Activated CD4-positive, alpha-beta memory T cell treated with anti-CD3 and anti-CD28 coated beads, Interleukin-2, amount 10 ng/mL, durations not matched to agents 7 days and 5 days (primary cell): ENCODE measurements around the gene GALNT18. TPM values are rescaled to one million over a fixed set of nuclear protein-coding genes. Genes with fewer than 3 reads are reported as not detected.

Experiments
- CTCF ChIA-PET: fragments of 350-600 bp; sonication (Branson Sonifier 250); formaldehyde crosslinking; loops from one replicate; lab custom pipeline; 2021; ENCODE audit warnings: antibody characterized with exemption, inconsistent platforms; lab: Charles Lee
- POLR2A ChIA-PET: fragments of 350-600 bp; sonication (Branson Sonifier 250); formaldehyde crosslinking; loops from one replicate; lab custom pipeline; 2021; ENCODE audit warnings: antibody characterized with exemption; lab: Charles Lee
- DNase-seq: peaks from one replicate; pipeline ENCODE4 v3.0.0-alpha.2; 2020
- H3K27ac Mint-ChIP-seq: one replicate; pipeline ENCODE4 v1.8.0; 2021; ENCODE audit warnings: mild to moderate bottlenecking, mixed read lengths
- H3K27me3 Mint-ChIP-seq: one replicate; pipeline ENCODE4 v1.8.0; 2021; ENCODE audit warnings: mixed read lengths
- H3K36me3 Mint-ChIP-seq: one replicate; pipeline ENCODE4 v1.8.0; 2021; ENCODE audit warnings: low read depth, mixed read lengths
- H3K4me1 Mint-ChIP-seq: one replicate; pipeline ENCODE4 v1.8.0; 2021; ENCODE audit warnings: mixed read lengths
- H3K4me3 Mint-ChIP-seq: one replicate; pipeline ENCODE4 v1.8.0; 2021; ENCODE audit warnings: mild to moderate bottlenecking, mixed read lengths
- H3K9me3 Mint-ChIP-seq: one replicate; pipeline ENCODE4 v1.8.0; 2021; ENCODE audit warnings: mixed read lengths
- total RNA-seq, 2 experiments: library from RNA; stranded (reverse); gene quantifications; one replicate each; pipeline ENCODE4 v1.2.3, GENCODE V29; 2021

The GALNT18 gene
- total RNA-seq, 2 experiments from 2014 or later = 0.60 to 0.93 TPM

DNA sequence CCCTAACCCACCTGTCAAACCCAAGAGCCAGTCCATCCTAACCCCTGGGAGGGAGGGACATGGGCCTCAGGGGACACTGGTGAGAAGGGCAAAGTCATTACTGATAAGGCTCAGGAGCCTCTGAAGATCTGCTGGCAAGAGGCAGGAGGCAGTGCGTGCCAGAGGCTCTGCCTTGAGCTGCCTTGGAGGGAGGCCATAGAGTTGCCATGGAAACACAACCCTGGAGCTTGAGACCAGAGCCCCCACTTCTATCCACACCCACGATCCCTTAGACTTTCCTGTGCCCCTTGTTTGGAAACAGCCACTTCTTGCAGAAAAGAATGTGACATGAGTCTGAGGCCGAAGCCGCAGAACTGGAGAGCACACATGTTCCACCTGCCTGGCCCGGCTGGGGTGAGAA lies 179.0 kb downstream of the GALNT18 start:
- Mint-ChIP-seq H3K36me3 (no peaks in the 10 kb centered on the region), H3K27ac (no peak overlapping the region), H3K27me3 (no peaks in the 10 kb centered on the region), H3K9me3 (no peaks in the 10 kb centered on the region), H3K4me3 (no peak overlapping the region), H3K4me1 (peaks cover 3% of the 10 kb centered on the region)
- DNase-seq = no peak
- ChIA-PET POLR2A (no interaction called here), CTCF (no interaction called here)

DNA sequence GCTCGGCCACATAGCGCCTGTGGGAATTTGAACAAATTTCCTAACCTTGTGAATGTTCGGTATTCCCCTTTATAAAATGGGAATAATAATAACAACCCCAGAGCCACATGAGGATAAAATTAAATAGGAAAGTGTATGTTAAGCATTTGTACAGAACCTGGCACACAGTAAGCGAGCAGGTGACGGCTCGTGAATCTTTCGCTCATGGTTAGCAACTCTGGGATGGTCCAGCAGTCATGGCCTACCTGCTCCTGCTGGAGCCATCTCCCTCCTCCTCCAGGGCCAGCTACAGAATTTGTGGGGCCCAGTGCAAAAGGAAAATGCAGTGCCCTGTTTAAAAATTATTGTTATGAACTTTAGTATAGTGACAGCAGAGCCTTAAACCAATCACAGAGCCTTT lies 180.3 kb downstream of the GALNT18 start:
- H3K27me3 Mint-ChIP-seq = no peaks in the 10 kb centered on the region
- CTCF ChIA-PET = no interaction called here
- DNase-seq = no peak
- no peaks in the 10 kb centered on the region for H3K36me3 Mint-ChIP-seq
- H3K4me3 Mint-ChIP-seq = no peak overlapping the region
- H3K4me1 Mint-ChIP-seq = no peaks in the 10 kb centered on the region
- no peaks in the 10 kb centered on the region for H3K9me3 Mint-ChIP-seq
- POLR2A ChIA-PET = no interaction called here
- H3K27ac Mint-ChIP-seq = no peak overlapping the region

DNA sequence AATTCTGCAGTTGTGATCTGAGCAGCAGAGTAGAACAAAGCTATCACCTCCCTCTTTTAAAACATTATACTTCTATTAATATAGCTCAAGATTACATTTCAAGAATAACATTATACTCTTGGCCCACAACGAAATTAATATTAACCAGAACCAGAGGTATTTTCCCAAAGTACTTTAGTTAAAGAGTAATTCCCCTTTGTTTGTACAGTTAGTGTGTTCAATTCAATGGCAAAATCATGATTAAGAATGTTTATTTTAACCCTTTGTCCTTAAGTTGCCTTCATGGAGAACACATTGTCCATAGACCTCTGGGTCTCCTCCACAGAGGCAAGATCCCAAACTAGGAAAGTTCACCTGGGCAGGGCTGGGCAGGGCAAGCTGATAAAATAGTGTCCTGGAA lies 180.7 kb downstream of the GALNT18 start:
- Mint-ChIP-seq H3K4me3 (no peak overlapping the region), H3K4me1 (no peaks in the 10 kb centered on the region), H3K36me3 (no peaks in the 10 kb centered on the region), H3K9me3 (no peaks in the 10 kb centered on the region), H3K27ac (no peak overlapping the region), H3K27me3 (no peaks in the 10 kb centered on the region)
- POLR2A ChIA-PET = no interaction called here
- no peak for DNase-seq
- CTCF ChIA-PET = no interaction called here

DNA sequence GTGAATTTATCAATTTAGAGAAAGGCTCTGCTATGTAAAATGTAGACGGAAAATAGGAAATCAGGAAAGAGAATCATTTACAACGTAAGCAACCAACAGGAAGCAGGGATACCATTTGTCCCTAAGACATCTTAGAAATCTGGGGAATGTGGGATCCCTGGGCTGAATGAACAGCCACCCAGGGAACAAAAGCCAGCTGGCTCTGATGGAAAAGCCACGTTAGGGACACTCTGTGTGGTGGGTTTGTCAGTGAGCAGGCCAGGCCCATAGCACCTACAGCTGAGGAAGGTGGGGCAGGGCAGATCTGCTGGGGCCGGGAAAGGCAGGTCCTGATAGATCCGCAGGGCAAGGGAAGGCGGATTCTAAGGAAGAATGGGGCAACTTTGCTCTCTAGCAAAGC lies 181.7 kb downstream of the GALNT18 start:
- H3K4me3 Mint-ChIP-seq = no peak overlapping the region
- H3K4me1 Mint-ChIP-seq = no peaks in the 10 kb centered on the region
- H3K27ac Mint-ChIP-seq = no peak overlapping the region
- no peaks in the 10 kb centered on the region for H3K27me3 Mint-ChIP-seq
- no peaks in the 10 kb centered on the region for H3K9me3 Mint-ChIP-seq
- ChIA-PET POLR2A (no interaction called here), CTCF (no interaction called here)
- H3K36me3 Mint-ChIP-seq = no peaks in the 10 kb centered on the region
- DNase-seq = no peak

DNA sequence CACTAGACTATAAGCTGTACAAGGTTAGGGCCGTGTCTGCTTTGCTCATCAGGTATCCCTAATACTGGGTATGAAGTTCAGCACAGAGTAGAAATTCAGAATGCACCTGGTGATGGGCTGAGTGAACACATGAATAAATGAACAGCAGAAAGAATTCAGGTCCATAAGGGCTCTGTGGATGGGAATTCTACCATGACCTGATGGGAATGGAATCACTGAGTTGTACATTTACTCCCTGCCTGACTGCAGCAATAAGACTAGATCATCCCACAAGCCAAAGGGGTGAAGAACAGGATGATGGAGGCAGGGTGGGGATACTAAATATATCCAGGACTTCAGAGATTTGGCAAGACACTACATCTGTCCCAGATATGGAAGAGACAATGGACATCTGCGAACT lies 182.2 kb downstream of the GALNT18 start:
- POLR2A ChIA-PET = no interaction called here

DNA sequence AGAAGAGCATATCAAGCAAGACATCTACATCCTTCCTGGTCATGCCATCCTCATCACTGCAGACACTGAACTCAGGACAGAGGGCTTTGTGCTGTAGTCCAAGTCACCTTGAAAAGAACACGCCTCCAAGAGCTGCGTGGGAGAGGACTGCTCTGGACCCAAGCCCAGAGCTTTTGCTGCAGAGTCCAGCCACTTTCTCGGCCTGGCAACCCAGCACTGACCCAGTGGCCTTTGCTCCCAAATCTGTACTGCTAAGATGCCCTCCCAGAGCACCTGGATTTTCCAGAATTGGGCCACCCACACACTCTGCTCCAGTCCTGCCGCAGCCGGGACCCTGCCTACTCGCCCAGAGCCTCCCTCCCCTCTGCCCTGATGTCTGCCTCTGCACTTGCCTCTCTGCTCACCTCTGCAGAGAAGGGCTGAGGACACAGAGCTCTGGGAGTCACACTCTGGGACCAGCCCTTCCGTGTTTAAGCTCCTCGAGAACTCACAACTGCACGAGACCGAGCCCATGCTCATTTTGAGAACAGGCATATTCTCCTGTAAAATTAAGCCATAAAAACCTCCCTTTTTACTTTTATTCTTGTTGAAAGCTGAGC lies 185.0 kb downstream of the GALNT18 start:
- H3K27me3 Mint-ChIP-seq = no peaks in the 10 kb centered on the region

More for the DNA sequence above, 182.2 kb downstream of the GALNT18 start:
- Mint-ChIP-seq H3K27me3 (no peaks in the 10 kb centered on the region), H3K36me3 (no peaks in the 10 kb centered on the region), H3K4me3 (no peak overlapping the region), H3K27ac (no peak overlapping the region), H3K4me1 (no peaks in the 10 kb centered on the region), H3K9me3 (no peaks in the 10 kb centered on the region)
- CTCF ChIA-PET = no interaction called here
- DNase-seq = no peak

DNA sequence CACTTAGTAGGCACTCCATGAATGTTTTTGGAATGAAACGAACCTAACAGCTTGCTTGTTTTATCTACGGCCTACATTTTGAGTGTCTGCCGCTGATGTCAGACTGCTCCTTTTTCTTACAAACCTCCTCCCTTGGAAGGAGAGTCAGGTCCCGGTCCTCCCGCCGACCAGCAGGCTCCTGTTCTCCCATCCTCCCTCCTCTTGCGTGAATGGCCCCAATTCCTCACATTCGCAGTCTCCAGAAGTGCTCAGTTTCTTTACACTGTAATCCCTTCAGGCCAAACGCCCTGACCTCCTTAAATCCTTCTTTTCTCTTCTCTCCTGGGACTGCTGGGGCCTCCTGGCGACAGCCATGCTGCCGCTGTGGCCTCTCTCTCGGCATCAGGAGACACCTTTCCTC lies 186.2 kb downstream of the GALNT18 start:
- ChIA-PET POLR2A (no interaction called here), CTCF (no interaction called here)
- Mint-ChIP-seq H3K36me3 (no peaks in the 10 kb centered on the region), H3K27ac (no peak overlapping the region), H3K4me1 (no peaks in the 10 kb centered on the region), H3K9me3 (no peaks in the 10 kb centered on the region), H3K4me3 (no peak overlapping the region), H3K27me3 (peaks cover 2% of the 10 kb centered on the region)
- DNase-seq = no peak

More for the DNA sequence above, 185.0 kb downstream of the GALNT18 start:
- H3K4me3 Mint-ChIP-seq = no peak overlapping the region
- ChIA-PET CTCF (no interaction called here), POLR2A (no interaction called here)
- H3K4me1 Mint-ChIP-seq = no peaks in the 10 kb centered on the region
- no peak overlapping the region for H3K27ac Mint-ChIP-seq
- no peaks in the 10 kb centered on the region for H3K9me3 Mint-ChIP-seq
- no peak for DNase-seq
- no peaks in the 10 kb centered on the region for H3K36me3 Mint-ChIP-seq

DNA sequence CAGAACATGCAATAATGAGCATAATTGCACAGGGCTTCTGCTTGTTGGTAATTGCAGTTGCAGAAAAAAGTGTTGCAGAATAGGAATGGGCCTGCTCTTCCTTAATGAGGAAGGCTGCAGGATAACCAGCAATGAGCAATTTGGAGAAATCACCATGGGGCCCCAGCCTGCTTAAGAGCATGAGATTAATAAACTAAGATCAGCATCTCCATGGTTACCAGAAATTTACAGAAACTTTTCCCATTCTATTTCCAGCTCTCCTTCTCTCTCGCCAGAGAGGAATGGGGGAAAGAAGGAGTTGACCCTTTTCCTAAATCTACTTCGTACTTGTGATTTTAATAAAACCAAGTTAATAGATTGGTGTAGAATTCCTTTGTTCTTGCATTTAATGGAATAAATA lies 187.8 kb downstream of the GALNT18 start:
- no peaks in the 10 kb centered on the region for H3K36me3 Mint-ChIP-seq

DNA sequence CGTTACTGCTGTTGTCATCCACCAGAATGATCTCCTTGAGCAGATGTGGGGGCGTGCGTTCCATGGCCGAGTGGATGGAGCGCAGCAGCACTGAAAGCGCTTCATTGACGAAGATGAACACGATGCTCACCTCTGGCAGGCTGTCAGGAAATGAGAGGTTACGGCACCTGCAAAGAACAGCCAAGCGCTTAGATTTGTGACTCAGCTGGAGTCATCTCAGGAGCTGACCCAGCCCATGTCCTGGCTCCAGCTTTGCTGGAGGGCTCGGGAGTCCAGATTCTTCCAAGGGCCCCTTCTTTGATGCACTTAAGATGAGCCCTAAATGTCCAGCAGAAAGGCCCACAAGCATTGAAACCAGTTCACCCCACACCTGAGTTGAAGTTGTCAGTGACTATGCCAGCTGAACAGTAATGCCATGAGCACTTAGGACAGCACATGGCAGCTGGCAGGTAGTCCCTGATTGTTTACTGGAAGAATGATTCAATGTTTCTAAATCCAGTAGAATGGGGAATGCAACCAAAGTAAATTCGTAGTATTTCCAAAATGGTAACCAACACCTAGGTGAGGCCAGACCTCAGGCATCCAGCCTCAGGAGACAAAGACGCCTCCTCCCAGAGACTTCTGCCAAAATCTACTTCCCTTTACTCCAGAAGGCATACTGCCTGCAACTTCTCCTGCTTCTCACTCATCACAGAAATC lies 189.0 kb downstream of the GALNT18 start:
- POLR2A ChIA-PET = no interaction called here
- H3K27ac Mint-ChIP-seq = no peak overlapping the region
- H3K36me3 Mint-ChIP-seq = no peaks in the 10 kb centered on the region
- no peaks in the 10 kb centered on the region for H3K9me3 Mint-ChIP-seq
- no peak for DNase-seq
- H3K4me1 Mint-ChIP-seq = no peaks in the 10 kb centered on the region
- no peak overlapping the region for H3K4me3 Mint-ChIP-seq
- H3K27me3 Mint-ChIP-seq = peaks cover 2% of the 10 kb centered on the region
- CTCF ChIA-PET = no interaction called here

More for the DNA sequence above, 187.8 kb downstream of the GALNT18 start:
- Mint-ChIP-seq H3K4me1 (no peaks in the 10 kb centered on the region), H3K4me3 (no peak overlapping the region), H3K9me3 (no peaks in the 10 kb centered on the region), H3K27me3 (peaks cover 2% of the 10 kb centered on the region), H3K27ac (no peak overlapping the region)
- ChIA-PET POLR2A (no interaction called here), CTCF (no interaction called here)
- DNase-seq = no peak

DNA sequence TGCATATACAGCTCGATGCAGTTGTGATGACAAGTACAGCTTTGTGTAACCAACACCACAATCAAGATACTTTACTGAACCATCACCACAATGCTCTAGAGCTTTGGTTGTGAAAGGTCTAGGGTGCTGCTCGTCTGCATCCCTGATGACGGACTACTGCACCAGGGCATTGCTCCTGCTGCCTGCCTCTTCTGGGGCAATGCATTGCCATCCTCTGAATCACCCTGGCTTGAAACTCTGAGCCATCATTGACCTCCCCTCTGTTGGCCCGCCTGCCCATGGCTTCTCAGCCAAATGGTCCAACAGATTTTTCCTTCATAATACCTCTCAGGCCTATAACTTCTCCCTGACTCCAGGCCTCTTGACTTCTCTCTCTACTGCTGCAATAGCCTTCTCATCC lies 191.4 kb downstream of the GALNT18 start:
- Mint-ChIP-seq H3K9me3 (no peaks in the 10 kb centered on the region), H3K4me1 (no peaks in the 10 kb centered on the region), H3K27ac (no peak overlapping the region), H3K4me3 (no peak overlapping the region), H3K36me3 (no peaks in the 10 kb centered on the region), H3K27me3 (peaks cover 2% of the 10 kb centered on the region)
- CTCF ChIA-PET = no interaction called here
- POLR2A ChIA-PET = no interaction called here
- no peak for DNase-seq

DNA sequence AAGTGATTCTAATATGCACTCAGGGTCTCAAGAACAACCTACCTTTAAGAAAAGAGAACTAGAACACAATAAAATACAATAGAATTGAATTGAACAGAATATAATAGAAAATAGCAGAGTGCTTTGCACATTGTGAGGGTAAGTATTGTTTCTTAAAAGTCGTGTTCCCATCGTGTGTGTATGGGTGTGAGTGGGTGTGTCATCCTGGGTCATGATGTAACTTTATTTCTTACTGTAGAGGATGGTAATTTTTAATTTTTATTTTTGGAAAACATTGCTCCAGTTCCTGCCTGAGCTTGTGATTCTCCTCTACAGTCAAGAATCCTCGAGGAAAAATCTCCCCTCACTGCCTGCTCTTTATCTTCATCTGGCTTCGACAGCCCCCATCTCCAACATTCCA lies 193.1 kb downstream of the GALNT18 start:
- POLR2A ChIA-PET = no interaction called here
- H3K27ac Mint-ChIP-seq = no peak overlapping the region
- no peaks in the 10 kb centered on the region for H3K4me1 Mint-ChIP-seq

DNA sequence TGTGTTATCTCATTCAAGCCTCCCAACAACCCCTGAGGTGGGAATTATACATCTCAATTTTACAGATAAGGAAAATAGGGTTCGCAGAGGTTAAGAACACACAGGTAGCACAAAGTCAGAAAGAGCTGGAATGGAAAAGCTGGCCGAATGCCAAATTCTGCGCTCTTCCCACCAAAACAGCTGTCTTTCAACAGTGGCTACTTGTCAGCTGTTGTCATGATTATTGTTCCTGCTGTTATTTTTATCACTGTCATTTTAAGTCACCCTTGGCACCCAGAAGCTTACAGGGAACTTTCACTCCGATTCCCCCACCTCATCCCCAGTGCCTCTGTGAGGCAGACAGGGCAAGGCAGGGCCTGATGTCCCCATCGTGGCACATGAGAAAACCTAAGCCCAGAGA lies 194.3 kb downstream of the GALNT18 start:
- POLR2A ChIA-PET = no interaction called here
- no peaks in the 10 kb centered on the region for H3K4me1 Mint-ChIP-seq
- H3K36me3 Mint-ChIP-seq = no peaks in the 10 kb centered on the region
- no peak for DNase-seq
- CTCF ChIA-PET = no interaction called here
- no peaks in the 10 kb centered on the region for H3K9me3 Mint-ChIP-seq
- H3K27me3 Mint-ChIP-seq = peaks cover 2% of the 10 kb centered on the region
- no peak overlapping the region for H3K4me3 Mint-ChIP-seq
- no peak overlapping the region for H3K27ac Mint-ChIP-seq

More for the DNA sequence above, 193.1 kb downstream of the GALNT18 start:
- no peak for DNase-seq
- H3K27me3 Mint-ChIP-seq = peaks cover 2% of the 10 kb centered on the region
- H3K36me3 Mint-ChIP-seq = no peaks in the 10 kb centered on the region
- H3K9me3 Mint-ChIP-seq = no peaks in the 10 kb centered on the region
- CTCF ChIA-PET = no interaction called here
- no peak overlapping the region for H3K4me3 Mint-ChIP-seq

DNA sequence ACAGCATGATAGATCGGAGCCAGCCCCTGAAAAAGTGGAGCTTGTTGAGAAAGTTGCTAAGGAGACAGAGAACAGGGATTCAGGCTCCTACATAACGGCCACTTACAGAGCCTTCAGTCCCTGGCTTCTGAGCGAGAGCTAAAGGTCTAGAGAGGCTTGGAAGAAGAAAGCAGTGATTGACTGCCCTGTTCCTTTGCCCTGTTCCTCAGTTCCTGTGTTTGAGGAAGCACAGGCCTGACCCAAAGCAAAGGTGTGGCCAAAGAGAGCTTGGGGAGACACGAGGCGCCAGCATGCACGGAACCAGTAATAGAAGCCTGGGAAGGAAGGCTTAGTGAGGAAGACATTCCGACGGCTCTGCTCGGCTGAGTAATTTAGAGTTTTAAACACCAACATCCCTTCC lies 194.7 kb downstream of the GALNT18 start:
- Mint-ChIP-seq H3K27me3 (peaks cover 2% of the 10 kb centered on the region), H3K9me3 (no peaks in the 10 kb centered on the region), H3K4me1 (no peaks in the 10 kb centered on the region), H3K36me3 (no peaks in the 10 kb centered on the region), H3K27ac (no peak overlapping the region), H3K4me3 (no peak overlapping the region)
- POLR2A ChIA-PET = no interaction called here
- no peak for DNase-seq
- CTCF ChIA-PET = no interaction called here
